ES-I3 (cell line): ENCODE results near the gene ACBD6.

Experiments used
- H3K36me3 ChIP-seq: 2 replicates; pipeline ENCODE4 v1.6.1; 2013; ENCODE audit warnings: mild to moderate bottlenecking, low read length, control low read depth, moderate library complexity; ENCODE audit not compliant: insufficient read depth
- H3K4me1 ChIP-seq: 2 replicates; pipeline ENCODE4 v1.6.1; 2013; ENCODE audit warnings: mild to moderate bottlenecking, control low read depth, low read length; ENCODE audit not compliant: insufficient read depth
- H3K9ac ChIP-seq: 2 replicates; pipeline ENCODE4 v1.6.1; 2013; ENCODE audit warnings: low read depth, mild to moderate bottlenecking, low read length, moderate library complexity
- H3K9me3 ChIP-seq: 2 replicates; pipeline ENCODE4 v1.6.1; 2013; ENCODE audit warnings: mild to moderate bottlenecking, low read length, moderate library complexity; ENCODE audit not compliant: control insufficient read depth, insufficient read depth

The ACBD6 gene

GRCh38 chr1:180370597-180370996 lies 131.8 kb downstream of the ACBD6 start:
- Histone ChIP-seq H3K4me1 (peaks cover 4% of the 10 kb centered on the region; the same call in 1 of the 2 replicates), H3K36me3 (no peaks in the 10 kb centered on the region)

GRCh38 chr1:180370188-180370587 lies 132.2 kb downstream of the ACBD6 start:
- no peaks in the 10 kb centered on the region for H3K9me3 ChIP-seq
- peaks cover 4% of the 10 kb centered on the region; the same call in 1 of the 2 replicates for H3K4me1 ChIP-seq
- H3K9ac ChIP-seq, result no peak overlapping the region
- no peaks in the 10 kb centered on the region for H3K36me3 ChIP-seq

More at GRCh38 chr1:180370597-180370996, 131.8 kb downstream of the ACBD6 start:
- Histone ChIP-seq H3K9me3 (no peaks in the 10 kb centered on the region), H3K9ac (no peak overlapping the region)

- Histone ChIP-seq H3K9ac (no peak overlapping the region), H3K36me3 (no peaks in the 10 kb centered on the region), H3K4me1 (0 out of 2 replicates have a peak, but pooled peaks cover 3% of the 10 kb centered on the region), H3K9me3 (no peaks in the 10 kb centered on the region)
Measured at GRCh38 chr1:180369061-180369460, 133.3 kb downstream of the ACBD6 start.

- Histone ChIP-seq H3K9ac (no peak overlapping the region), H3K36me3 (no peaks in the 10 kb centered on the region), H3K4me1 (0 out of 2 replicates have a peak, but pooled peaks cover 11% of the 10 kb centered on the region), H3K9me3 (no peaks in the 10 kb centered on the region)
Measured at GRCh38 chr1:180366371-180367068, 135.9 kb downstream of the ACBD6 start.

GRCh38 chr1:180365039-180365438 lies 137.3 kb downstream of the ACBD6 start:
- Histone ChIP-seq H3K9ac (no peak overlapping the region), H3K9me3 (no peaks in the 10 kb centered on the region), H3K4me1 (peaks cover 18% of the 10 kb centered on the region; the same call in 1 of the 2 replicates), H3K36me3 (no peaks in the 10 kb centered on the region)

GRCh38 chr1:180363246-180363995 lies 139.0 kb downstream of the ACBD6 start:
- Histone ChIP-seq H3K9ac (no peak overlapping the region), H3K9me3 (no peaks in the 10 kb centered on the region), H3K36me3 (no peaks in the 10 kb centered on the region), H3K4me1 (peaks cover 18% of the 10 kb centered on the region; the same call in 1 of the 2 replicates)

GRCh38 chr1:180360333-180361075 lies 141.9 kb downstream of the ACBD6 start:
- H3K4me1 ChIP-seq, result peaks cover 18% of the 10 kb centered on the region; the same call in 1 of the 2 replicates
- no peaks in the 10 kb centered on the region for H3K9me3 ChIP-seq
- H3K9ac ChIP-seq, result no peak overlapping the region
- no peaks in the 10 kb centered on the region for H3K36me3 ChIP-seq

- no peak overlapping the region for H3K9ac ChIP-seq
- H3K36me3 ChIP-seq, result no peaks in the 10 kb centered on the region
- H3K4me1 ChIP-seq, result peaks cover 16% of the 10 kb centered on the region
- H3K9me3 ChIP-seq, result no peaks in the 10 kb centered on the region
Measured at GRCh38 chr1:180358649-180359048, 143.7 kb downstream of the ACBD6 start.

- Histone ChIP-seq H3K9me3 (no peaks in the 10 kb centered on the region), H3K9ac (no peak overlapping the region)
Measured at GRCh38 chr1:180353945-180354344, 148.4 kb downstream of the ACBD6 start.

GRCh38 chr1:180352588-180352987 lies 149.8 kb downstream of the ACBD6 start:
- Histone ChIP-seq H3K36me3 (no peaks in the 10 kb centered on the region), H3K9ac (no peak overlapping the region), H3K4me1 (peaks cover 5% of the 10 kb centered on the region; the same call in 1 of the 2 replicates), H3K9me3 (no peaks in the 10 kb centered on the region)

More at GRCh38 chr1:180353945-180354344, 148.4 kb downstream of the ACBD6 start:
- peaks cover 5% of the 10 kb centered on the region; the same call in 1 of the 2 replicates for H3K4me1 ChIP-seq
- no peaks in the 10 kb centered on the region for H3K36me3 ChIP-seq

GRCh38 chr1:180352021-180352420 lies 150.4 kb downstream of the ACBD6 start:
- Histone ChIP-seq H3K9ac (no peak overlapping the region), H3K4me1 (peaks cover 5% of the 10 kb centered on the region; the same call in 1 of the 2 replicates), H3K36me3 (no peaks in the 10 kb centered on the region), H3K9me3 (no peaks in the 10 kb centered on the region)

- Histone ChIP-seq H3K9me3 (no peaks in the 10 kb centered on the region), H3K9ac (no peak overlapping the region), H3K36me3 (no peaks in the 10 kb centered on the region), H3K4me1 (no peaks in the 10 kb centered on the region)
Measured at GRCh38 chr1:180345148-180345547, 157.2 kb downstream of the ACBD6 start.

GRCh38 chr1:180343921-180344769 lies 158.2 kb downstream of the ACBD6 start:
- Histone ChIP-seq H3K9me3 (no peaks in the 10 kb centered on the region), H3K36me3 (no peaks in the 10 kb centered on the region), H3K9ac (no peak overlapping the region), H3K4me1 (no peaks in the 10 kb centered on the region)
